22Rv1 (cell line): ENCODE data around the gene DPAGT1.
"Not testable (repeated sequence)": the region's sequence is repeated elsewhere in the genome, so short reads cannot be mapped to it uniquely, and the experiment has no call there.

Experiments
- H3K27ac ChIP-seq: fragments of 450-650 bp; 2 replicates; pipeline ENCODE4 v1.5.1; 2017
- ZFX ChIP-seq: fragments of 450-650 bp; IDR thresholded peaks from 2 replicates; pipeline ENCODE4 v1.6.1; 2017; ENCODE audit warnings: antibody characterized with exemption, borderline replicate concordance
- TF ChIP-seq, protein P1 (sequence below): fragments of 450-650 bp; IDR thresholded peaks from 2 replicates; pipeline ENCODE4 v1.5.1; 2017; ENCODE audit warnings: mild to moderate bottlenecking

Gene DPAGT1

DNA sequence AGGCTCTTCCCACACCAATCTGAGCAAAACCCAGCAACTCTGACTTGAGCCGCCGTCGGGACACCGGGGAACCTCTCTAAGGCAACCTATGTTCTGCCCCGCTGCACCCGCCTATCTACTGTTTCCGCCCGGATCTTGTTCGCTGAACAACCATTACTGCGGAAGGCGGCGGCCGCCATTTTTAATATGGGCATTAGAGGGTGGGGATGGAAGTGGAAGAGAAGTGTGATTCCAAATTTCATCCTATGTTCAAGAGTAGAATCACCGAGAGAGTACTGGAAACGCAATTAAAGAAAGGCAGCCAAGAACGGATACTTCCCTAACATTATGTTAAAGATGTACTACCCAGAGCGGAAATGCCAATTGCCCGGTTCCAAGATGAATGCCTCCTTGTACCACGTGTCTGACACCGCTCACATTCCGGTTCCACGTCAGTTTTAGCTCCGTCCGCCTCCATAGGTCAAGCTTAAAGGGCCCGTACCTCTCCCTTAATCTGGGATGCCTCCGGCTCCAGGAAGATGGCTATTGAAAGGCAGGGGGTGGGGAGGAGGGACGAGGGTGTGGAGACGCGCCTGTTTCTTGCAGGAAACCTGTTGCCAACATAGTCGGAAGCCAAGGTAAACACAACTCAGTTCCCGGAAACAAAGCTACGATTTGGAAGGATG lies at the start of gene DPAGT1:
TSS of gene DPAGT1 (minus strand) at position 95 of the 665 bp plus-strand sequence. CDS start 198 bp downstream, outside the sequence.
- TF ChIP-seq ZFX, result no peak
- TF ChIP-seq, protein P1, sequence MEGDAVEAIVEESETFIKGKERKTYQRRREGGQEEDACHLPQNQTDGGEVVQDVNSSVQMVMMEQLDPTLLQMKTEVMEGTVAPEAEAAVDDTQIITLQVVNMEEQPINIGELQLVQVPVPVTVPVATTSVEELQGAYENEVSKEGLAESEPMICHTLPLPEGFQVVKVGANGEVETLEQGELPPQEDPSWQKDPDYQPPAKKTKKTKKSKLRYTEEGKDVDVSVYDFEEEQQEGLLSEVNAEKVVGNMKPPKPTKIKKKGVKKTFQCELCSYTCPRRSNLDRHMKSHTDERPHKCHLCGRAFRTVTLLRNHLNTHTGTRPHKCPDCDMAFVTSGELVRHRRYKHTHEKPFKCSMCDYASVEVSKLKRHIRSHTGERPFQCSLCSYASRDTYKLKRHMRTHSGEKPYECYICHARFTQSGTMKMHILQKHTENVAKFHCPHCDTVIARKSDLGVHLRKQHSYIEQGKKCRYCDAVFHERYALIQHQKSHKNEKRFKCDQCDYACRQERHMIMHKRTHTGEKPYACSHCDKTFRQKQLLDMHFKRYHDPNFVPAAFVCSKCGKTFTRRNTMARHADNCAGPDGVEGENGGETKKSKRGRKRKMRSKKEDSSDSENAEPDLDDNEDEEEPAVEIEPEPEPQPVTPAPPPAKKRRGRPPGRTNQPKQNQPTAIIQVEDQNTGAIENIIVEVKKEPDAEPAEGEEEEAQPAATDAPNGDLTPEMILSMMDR, result no peak
- peak within 1 kb of the TSS; percentile 98 for H3K27ac ChIP-seq

GRCh38 chr11:119149786-119150275 lies 48.2 kb upstream of the DPAGT1 start:
- TF ChIP-seq, protein P1, result no peak
- no peak for TF ChIP-seq ZFX
- no peak overlapping the region for H3K27ac ChIP-seq

GRCh38 chr11:119149018-119149785 lies 47.5 kb upstream of the DPAGT1 start, which contains the start of gene ABCG4:
Gene ABCG4 (plus strand): TSS chr11:119149052. CDS start chr11:119149966, 914 bp downstream.
- TF ChIP-seq ZFX, result no peak
- TF ChIP-seq, protein P1, result no peak

GRCh38 chr11:119148720-119149017 lies 47.0 kb upstream of the DPAGT1 start:
- TF ChIP-seq, protein P1, result no peak
- no peak for TF ChIP-seq ZFX
- no peak overlapping the region for H3K27ac ChIP-seq

More at GRCh38 chr11:119149018-119149785, 47.5 kb upstream of the DPAGT1 start, which contains the start of gene ABCG4:
- no peak within 1 kb of the TSS for H3K27ac ChIP-seq

DNA sequence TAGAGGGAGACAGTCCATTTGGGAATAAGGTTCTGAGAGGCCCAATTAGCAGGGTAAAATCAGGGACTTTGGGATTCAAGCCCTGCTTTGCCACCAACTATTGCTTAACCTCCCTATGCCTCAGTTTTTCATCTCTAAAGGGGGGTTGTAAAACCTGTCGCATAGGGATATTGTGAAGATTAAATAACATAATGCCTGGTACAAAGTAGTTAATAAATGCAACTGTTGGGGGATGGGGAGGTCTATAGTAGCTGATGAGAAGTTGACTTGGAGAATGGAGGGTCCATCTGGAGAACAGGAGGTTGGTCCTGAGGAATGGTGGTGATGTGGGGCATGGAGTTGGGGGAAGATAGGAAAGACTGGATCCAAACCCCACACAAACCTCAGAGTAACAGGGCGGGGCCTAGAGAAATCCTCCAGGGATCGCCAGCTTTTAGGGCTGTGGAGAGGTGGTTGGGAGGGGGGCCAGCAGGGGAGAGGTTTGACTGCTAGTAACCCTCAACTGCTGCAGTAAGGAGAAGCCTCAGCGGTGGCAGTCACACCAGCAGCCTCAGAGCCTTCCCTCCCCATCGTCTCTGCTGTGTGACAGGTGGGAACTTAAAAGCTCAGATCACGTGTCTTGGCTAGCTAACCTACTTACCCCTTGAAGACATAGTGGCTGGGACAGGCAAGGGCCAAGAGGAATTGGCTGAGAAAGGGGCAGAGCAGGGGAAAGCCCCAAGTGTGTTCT lies 46.1 kb upstream of the DPAGT1 start:
- no peak for TF ChIP-seq ZFX
- H3K27ac ChIP-seq, result no peak overlapping the region

GRCh38 chr11:119145551-119145950 lies 43.9 kb upstream of the DPAGT1 start:
- no peak overlapping the region for H3K27ac ChIP-seq
- TF ChIP-seq, protein P1, result no peak
- no peak for TF ChIP-seq ZFX

DNA sequence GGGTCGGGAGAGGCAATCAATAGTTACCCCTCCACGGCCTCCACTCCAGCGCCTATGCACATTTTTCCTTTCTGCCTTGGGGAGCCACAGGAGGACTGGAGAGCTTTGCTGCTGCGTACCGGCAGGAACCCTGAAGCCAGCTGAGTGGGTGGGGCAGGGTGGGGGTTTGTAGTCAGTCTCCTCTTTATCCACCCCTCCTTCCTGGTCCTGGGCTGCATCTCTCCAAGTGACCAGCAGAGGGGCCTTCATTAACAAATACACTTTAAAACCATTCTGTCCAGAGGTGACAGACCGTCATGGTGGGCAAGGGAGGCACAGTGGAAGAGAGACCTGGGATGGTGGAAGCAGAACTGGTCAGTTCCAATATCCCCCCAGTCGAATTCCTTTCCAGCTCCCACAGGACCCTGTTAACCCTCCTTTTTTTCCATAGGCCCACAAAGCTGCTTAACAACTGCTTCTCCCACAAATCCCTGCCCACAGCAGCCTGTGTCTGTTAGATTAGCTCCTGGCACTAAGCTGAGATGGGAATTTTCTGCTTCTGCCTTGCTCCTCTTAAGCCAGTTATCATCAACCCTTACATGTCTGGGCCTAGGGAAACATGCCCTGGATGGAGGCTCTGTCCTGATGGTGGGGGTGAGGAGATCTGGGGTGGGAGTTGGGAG lies 43.3 kb upstream of the DPAGT1 start:
- no peak overlapping the region for H3K27ac ChIP-seq
- no peak for TF ChIP-seq ZFX
- TF ChIP-seq, protein P1, result peak; percentile 64

DNA sequence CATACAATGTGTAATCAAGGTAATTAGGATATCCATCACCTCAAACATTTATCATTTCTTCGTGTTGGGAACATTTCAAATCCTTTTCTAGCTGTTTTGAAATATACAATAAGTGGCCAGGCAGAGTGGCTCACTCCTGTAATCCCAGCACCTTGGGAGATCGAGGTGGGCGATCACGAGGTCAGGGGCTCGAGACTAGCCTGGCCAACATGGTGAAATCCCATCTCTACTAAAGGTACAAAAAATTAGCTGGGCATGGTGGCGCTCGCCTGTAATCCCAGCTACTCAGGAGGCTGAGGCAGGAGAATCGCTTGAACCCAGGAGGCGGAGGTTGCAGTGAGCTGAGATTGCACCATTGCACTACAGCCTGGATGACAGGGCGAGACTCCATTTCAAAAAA lies 37.6 kb upstream of the DPAGT1 start:
- H3K27ac ChIP-seq, result not testable (repeated sequence)
